Neural cell (in vitro differentiated cells): ENCODE measurements around the gene QSOX2.

Experiments
- EP300 ChIP-seq: fragments of 450-650 bp; conservative IDR thresholded peaks from 2 replicates; pipeline ENCODE4 v1.6.1; 2014; ENCODE audit warnings: antibody characterized with exemption, mild to moderate bottlenecking, moderate library complexity; ENCODE audit not compliant: poor library complexity, severe bottlenecking
- EZH2 ChIP-seq: fragments of 200-600, 300-800 bp; shearing (Covaris generic), sonication (generic); IDR thresholded peaks from 2 replicates; pipeline ENCODE4 v1.6.1; 2014; ENCODE audit warnings: antibody characterized with exemption, low read length, borderline replicate concordance, mild to moderate bottlenecking; ENCODE audit not compliant: insufficient read depth, poor library complexity, severe bottlenecking
- MXI1 ChIP-seq: fragments of 450-650 bp; conservative IDR thresholded peaks from 2 replicates; pipeline ENCODE4 v1.6.1; 2014; ENCODE audit warnings: antibody characterized with exemption, mild to moderate bottlenecking; ENCODE audit not compliant: poor library complexity, severe bottlenecking
- POLR2AphosphoS5 ChIP-seq: IDR thresholded peaks from 2 replicates; pipeline ENCODE4 v1.6.1; 2012
- RAD21 ChIP-seq: fragments of 450-650 bp; conservative IDR thresholded peaks from 2 replicates; pipeline ENCODE4 v1.6.1; 2014; ENCODE audit warnings: antibody characterized with exemption, mild to moderate bottlenecking, moderate library complexity
- SMC3 ChIP-seq: fragments of 450-650 bp; conservative IDR thresholded peaks from 2 replicates; pipeline ENCODE4 v1.6.1; 2014; ENCODE audit warnings: antibody characterized with exemption, mild to moderate bottlenecking, moderate library complexity; ENCODE audit not compliant: poor library complexity
- TAF1 ChIP-seq: IDR thresholded peaks from 2 replicates; pipeline ENCODE4 v1.6.1; 2012; ENCODE audit warnings: low read depth
- TF ChIP-seq, protein P1 (sequence below): fragments of 450-650 bp; IDR thresholded peaks from 2 replicates; pipeline ENCODE4 v1.5.1; 2014; ENCODE audit warnings: antibody characterized with exemption, mild to moderate bottlenecking, moderate library complexity; ENCODE audit not compliant: poor library complexity, severe bottlenecking
- TF ChIP-seq, protein P2 (sequence below): IDR thresholded peaks from 2 replicates; pipeline ENCODE4 v1.6.1; 2012; ENCODE audit warnings: borderline replicate concordance

DNA sequence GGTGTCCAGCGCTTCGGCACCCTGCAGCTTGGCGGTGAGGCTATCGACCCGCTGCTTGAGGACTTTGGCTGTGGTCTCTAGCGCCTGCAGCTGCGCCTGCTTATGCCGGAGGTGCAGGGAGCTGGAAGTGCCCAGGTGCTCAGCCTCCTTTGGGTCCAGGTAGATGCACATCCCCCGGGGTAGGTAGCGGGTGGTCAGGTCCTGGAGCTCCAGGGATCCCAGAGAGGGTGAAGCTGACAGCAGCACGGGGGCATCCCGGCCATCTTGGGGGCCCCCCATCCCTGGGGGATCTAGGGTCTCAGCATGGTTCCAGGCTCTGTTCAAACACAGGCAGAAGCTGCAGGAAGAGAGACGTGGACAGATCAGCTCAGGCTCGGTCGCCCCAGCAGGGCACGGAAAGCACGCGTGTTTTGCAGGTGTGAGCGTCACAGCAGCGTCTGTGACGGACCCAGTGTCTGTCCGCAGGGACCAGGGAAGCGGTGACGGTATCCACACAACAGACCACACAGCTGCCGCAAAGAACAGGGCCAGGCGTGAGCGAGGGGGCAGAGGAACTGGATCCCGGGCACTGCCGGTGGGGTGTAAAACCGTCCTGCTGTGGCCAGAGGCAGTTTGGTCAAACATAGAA lies 40.9 kb upstream of the QSOX2 start:
- TF ChIP-seq POLR2AphosphoS5 = no peak
- TF ChIP-seq, protein P1, sequence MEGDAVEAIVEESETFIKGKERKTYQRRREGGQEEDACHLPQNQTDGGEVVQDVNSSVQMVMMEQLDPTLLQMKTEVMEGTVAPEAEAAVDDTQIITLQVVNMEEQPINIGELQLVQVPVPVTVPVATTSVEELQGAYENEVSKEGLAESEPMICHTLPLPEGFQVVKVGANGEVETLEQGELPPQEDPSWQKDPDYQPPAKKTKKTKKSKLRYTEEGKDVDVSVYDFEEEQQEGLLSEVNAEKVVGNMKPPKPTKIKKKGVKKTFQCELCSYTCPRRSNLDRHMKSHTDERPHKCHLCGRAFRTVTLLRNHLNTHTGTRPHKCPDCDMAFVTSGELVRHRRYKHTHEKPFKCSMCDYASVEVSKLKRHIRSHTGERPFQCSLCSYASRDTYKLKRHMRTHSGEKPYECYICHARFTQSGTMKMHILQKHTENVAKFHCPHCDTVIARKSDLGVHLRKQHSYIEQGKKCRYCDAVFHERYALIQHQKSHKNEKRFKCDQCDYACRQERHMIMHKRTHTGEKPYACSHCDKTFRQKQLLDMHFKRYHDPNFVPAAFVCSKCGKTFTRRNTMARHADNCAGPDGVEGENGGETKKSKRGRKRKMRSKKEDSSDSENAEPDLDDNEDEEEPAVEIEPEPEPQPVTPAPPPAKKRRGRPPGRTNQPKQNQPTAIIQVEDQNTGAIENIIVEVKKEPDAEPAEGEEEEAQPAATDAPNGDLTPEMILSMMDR = no peak
- no peak for TF ChIP-seq EP300
- no peak for TF ChIP-seq TAF1
- no peak for TF ChIP-seq EZH2
- TF ChIP-seq, protein P2, sequence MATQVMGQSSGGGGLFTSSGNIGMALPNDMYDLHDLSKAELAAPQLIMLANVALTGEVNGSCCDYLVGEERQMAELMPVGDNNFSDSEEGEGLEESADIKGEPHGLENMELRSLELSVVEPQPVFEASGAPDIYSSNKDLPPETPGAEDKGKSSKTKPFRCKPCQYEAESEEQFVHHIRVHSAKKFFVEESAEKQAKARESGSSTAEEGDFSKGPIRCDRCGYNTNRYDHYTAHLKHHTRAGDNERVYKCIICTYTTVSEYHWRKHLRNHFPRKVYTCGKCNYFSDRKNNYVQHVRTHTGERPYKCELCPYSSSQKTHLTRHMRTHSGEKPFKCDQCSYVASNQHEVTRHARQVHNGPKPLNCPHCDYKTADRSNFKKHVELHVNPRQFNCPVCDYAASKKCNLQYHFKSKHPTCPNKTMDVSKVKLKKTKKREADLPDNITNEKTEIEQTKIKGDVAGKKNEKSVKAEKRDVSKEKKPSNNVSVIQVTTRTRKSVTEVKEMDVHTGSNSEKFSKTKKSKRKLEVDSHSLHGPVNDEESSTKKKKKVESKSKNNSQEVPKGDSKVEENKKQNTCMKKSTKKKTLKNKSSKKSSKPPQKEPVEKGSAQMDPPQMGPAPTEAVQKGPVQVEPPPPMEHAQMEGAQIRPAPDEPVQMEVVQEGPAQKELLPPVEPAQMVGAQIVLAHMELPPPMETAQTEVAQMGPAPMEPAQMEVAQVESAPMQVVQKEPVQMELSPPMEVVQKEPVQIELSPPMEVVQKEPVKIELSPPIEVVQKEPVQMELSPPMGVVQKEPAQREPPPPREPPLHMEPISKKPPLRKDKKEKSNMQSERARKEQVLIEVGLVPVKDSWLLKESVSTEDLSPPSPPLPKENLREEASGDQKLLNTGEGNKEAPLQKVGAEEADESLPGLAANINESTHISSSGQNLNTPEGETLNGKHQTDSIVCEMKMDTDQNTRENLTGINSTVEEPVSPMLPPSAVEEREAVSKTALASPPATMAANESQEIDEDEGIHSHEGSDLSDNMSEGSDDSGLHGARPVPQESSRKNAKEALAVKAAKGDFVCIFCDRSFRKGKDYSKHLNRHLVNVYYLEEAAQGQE = no peak
- TF ChIP-seq RAD21 = no peak
- TF ChIP-seq MXI1 = no peak
- no peak for TF ChIP-seq SMC3
